Measurements from ENCODE around the gene CACNA1F. TPM values are rescaled to one million over a fixed set of nuclear protein-coding genes. Genes with fewer than 3 reads are reported as not detected.

CACNA1F gene
- not detected in 2 replicates for total RNA-seq

GRCh38 chrX:49233176-49233575, at the start of gene CACNA1F:
Gene CACNA1F, minus strand, starts transcription at chrX:49233340. Its CDS starts 31 bp downstream, at chrX:49233309.

GRCh38 chrX:49269767-49270248, 36.7 kb upstream of the CACNA1F start, which contains the start of gene PPP1R3F:
Gene PPP1R3F, plus strand, starts transcription at chrX:49269793. Its CDS starts 77 bp downstream, at chrX:49269870.

GRCh38 chrX:49264460-49264859, 31.3 kb upstream of the CACNA1F start, which contains the start of gene FOXP3:
Gene FOXP3, minus strand, starts transcription at chrX:49264710. Its CDS starts 6,205 bp downstream, at chrX:49258505.

GRCh38 chrX:49199906-49200771, 33.0 kb downstream of the CACNA1F start, which contains the start of gene SYP:
Gene SYP, minus strand, starts transcription at chrX:49200193. Its CDS starts 7 bp downstream, at chrX:49200186.

GRCh38 chrX:49186125-49187027, 46.8 kb downstream of the CACNA1F start, which contains the start of gene PRICKLE3:
Gene PRICKLE3, minus strand, starts transcription at chrX:49186373. Its CDS starts 76 bp downstream, at chrX:49186297.

GRCh38 chrX:49171752-49172279, 61.3 kb downstream of the CACNA1F start, which contains the start of gene PLP2:
Gene PLP2, plus strand, starts transcription at chrX:49171898. Its CDS starts 103 bp downstream, at chrX:49172001.

GRCh38 chrX:49162620-49163019, 70.5 kb downstream of the CACNA1F start, which contains the start of gene MAGIX:
Gene MAGIX, plus strand, starts transcription at chrX:49162758. Its CDS starts 132 bp downstream, at chrX:49162890.

Other genes with a start within 250 kb of the CACNA1F start
- gene GRIPAP1, start 231.1 kb downstream of the CACNA1F start, total RNA-seq = 27.2 and 39.0 TPM in 2 replicates
- gene TFE3, start 190.0 kb downstream of the CACNA1F start, total RNA-seq = 27.1 and 27.5 TPM in 2 replicates
- gene CCDC120, start 174.3 kb downstream of the CACNA1F start, total RNA-seq = 0.25 and 0.26 TPM in 2 replicates
- gene PRAF2, start 159.3 kb downstream of the CACNA1F start, total RNA-seq = 6.5 and 8.0 TPM in 2 replicates
- gene WDR45, start 153.5 kb downstream of the CACNA1F start, total RNA-seq = 60.1 and 68.4 TPM in 2 replicates
- gene GPKOW, start 109.6 kb downstream of the CACNA1F start, total RNA-seq = 21.3 and 22.7 TPM in 2 replicates
- 1.3 and 1.6 TPM in 2 replicates for gene MAGIX, start 70.6 kb downstream of the CACNA1F start, total RNA-seq
- 24.6 and 28.7 TPM in 2 replicates for gene PLP2, start 61.4 kb downstream of the CACNA1F start, total RNA-seq
- 5.2 and 6.0 TPM in 2 replicates for gene PRICKLE3, start 47.0 kb downstream of the CACNA1F start, total RNA-seq
- gene SYP, start 33.1 kb downstream of the CACNA1F start, total RNA-seq = 0.66 and 0.75 TPM in 2 replicates
- gene CCDC22, start 2.1 kb upstream of the CACNA1F start, total RNA-seq = 7.3 and 8.4 TPM in 2 replicates
- not detected in 2 replicates for gene FOXP3, start 31.4 kb upstream of the CACNA1F start, total RNA-seq
- 2.9 and 4.8 TPM in 2 replicates for gene PPP1R3F, start 36.5 kb upstream of the CACNA1F start, total RNA-seq
- gene GAGE10, start 70.3 kb upstream of the CACNA1F start, total RNA-seq = not detected in 2 replicates
- gene GAGE12J, start 88.7 kb upstream of the CACNA1F start, total RNA-seq = not detected in 2 replicates
- not detected in 2 replicates for gene GAGE13, start 98.2 kb upstream of the CACNA1F start, total RNA-seq

Measured in aortic smooth muscle cell (primary cell).